ENCODE results near the gene NOLC1. TPM values are rescaled to one million over a fixed set of nuclear protein-coding genes. Genes with fewer than 3 reads are reported as not detected.
A peak's percentile ranks its signal among the peaks of the same experiment; 100 is the strongest.

Gene NOLC1
- total and polyA plus RNA-seq, 10 of the 15 experiments (the other 5 are each of a cell fraction or from before 2014, with no cell fraction given): 91.7 to 244 (median 128) TPM

- TF ChIP-seq, protein P1, sequence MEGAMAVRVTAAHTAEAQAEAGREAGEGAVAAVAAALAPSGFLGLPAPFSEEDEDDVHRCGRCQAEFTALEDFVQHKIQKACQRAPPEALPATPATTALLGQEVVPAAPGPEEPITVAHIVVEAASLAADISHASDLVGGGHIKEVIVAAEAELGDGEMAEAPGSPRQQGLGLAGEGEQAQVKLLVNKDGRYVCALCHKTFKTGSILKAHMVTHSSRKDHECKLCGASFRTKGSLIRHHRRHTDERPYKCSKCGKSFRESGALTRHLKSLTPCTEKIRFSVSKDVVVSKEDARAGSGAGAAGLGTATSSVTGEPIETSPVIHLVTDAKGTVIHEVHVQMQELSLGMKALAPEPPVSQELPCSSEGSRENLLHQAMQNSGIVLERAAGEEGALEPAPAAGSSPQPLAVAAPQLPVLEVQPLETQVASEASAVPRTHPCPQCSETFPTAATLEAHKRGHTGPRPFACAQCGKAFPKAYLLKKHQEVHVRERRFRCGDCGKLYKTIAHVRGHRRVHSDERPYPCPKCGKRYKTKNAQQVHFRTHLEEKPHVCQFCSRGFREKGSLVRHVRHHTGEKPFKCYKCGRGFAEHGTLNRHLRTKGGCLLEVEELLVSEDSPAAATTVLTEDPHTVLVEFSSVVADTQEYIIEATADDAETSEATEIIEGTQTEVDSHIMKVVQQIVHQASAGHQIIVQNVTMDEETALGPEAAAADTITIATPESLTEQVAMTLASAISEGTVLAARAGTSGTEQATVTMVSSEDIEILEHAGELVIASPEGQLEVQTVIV (IDR thresholded peaks at IDR 0.05; ENCODE audit: borderline replicate concordance, partially characterized antibody): peak; percentile 40
- TF ChIP-seq SIX5 (IDR thresholded peaks at IDR 0.05; ENCODE audit: low read depth, low read length, severe bottlenecking) (peak; percentile 70), NRF1 (conservative IDR thresholded peaks at IDR 0.05; ENCODE audit: low read depth, low read length) (0 out of 2 replicates have a peak, but pooled peaks have one; percentile 16), RFX5 (IDR thresholded peaks at IDR 0.05; ENCODE audit: low read depth, low read length) (peak; percentile 54; the same call in 1 of the 2 replicates), SMAD1 (IDR thresholded peaks at IDR 0.05; ENCODE audit: low read depth, partially characterized antibody) (peak; percentile 18), SUZ12 (IDR thresholded peaks at IDR 0.05; ENCODE audit: unreplicated experiment) (no peak), MEF2A (IDR thresholded peaks at IDR 0.05; ENCODE audit: insufficient read depth, low read depth, low read length) (peak; percentile 66; the same call in 1 of the 2 replicates), ATF7 (IDR thresholded peaks at IDR 0.05; ENCODE audit: low read depth) (peak; percentile 98), RAD21 (IDR thresholded peaks at IDR 0.05; ENCODE audit: insufficient read depth, low read depth, low read length) (no peak), ATF3 (IDR thresholded peaks at IDR 0.05; ENCODE audit: borderline replicate concordance, extremely low read depth, low read depth, low read length) (peak; percentile 88; the same call in 1 of the 2 replicates), ZSCAN29 (IDR thresholded peaks at IDR 0.05) (no peak)
Observed at GRCh38 chr10:102151774-102152544, at the start of gene NOLC1 (continued).
